OCI-LY7 (cell line): ENCODE measurements around the gene CCDC152.

Source experiments
- CTCF ChIP-seq: fragments of 200-600 bp; sonication (generic); conservative IDR thresholded peaks from 2 replicates; pipeline ENCODE4 v1.5.1; 2014; ENCODE audit warnings: mild to moderate bottlenecking, antibody characterized with exemption, low read length, moderate library complexity, mixed read lengths
- EZH2phosphoT487 ChIP-seq: fragments of 200-600 bp; sonication (generic); IDR thresholded peaks from 2 replicates; pipeline ENCODE4 v1.6.1; 2018; ENCODE audit warnings: low read depth, borderline replicate concordance, mild to moderate bottlenecking, mixed run types, antibody characterized with exemption, low read length, moderate library complexity, mixed read lengths

- no peak for TF ChIP-seq CTCF
- no peak for TF ChIP-seq EZH2phosphoT487
Measured at GRCh38 chr5:42760426-42760825, 3.8 kb downstream of the CCDC152 start.
